K562 (cell line): ENCODE results near the gene EEF2. TPM values are rescaled to one million over a fixed set of nuclear protein-coding genes. Genes with fewer than 3 reads are reported as not detected.

Experiments used
- ARNT ChIP-seq, 2 experiments: fragments of 450-650 bp; IDR thresholded peaks; 2 replicates each; pipeline ENCODE4 v1.6.1; 2016; ENCODE audit warnings: mild to moderate bottlenecking in 1 of 2
- CBX3 ChIP-seq, 2 experiments: IDR thresholded peaks; 1 replicate in 1 of 2; 2 replicates in 1 of 2; pipeline ENCODE4 v1.6.1; 2012; ENCODE audit warnings: inconsistent platforms in 2 of 2, low read length in 2 of 2, borderline replicate concordance in 1 of 2, control low read depth in 1 of 2
- DDX20 ChIP-seq: fragments of 450-650 bp; IDR thresholded peaks from 2 replicates; pipeline ENCODE4 v1.6.1; 2016; ENCODE audit warnings: missing genetic modification characterization, low read depth, mild to moderate bottlenecking, missing compliant biosample characterization, moderate library complexity
- EGR1 ChIP-seq: fragments of 450-650 bp; conservative IDR thresholded peaks from 2 replicates; pipeline ENCODE4 v1.6.1; 2017; ENCODE audit warnings: mild to moderate bottlenecking
- GTF2E2 ChIP-seq: fragments of 200-800 bp; sonication (Bioruptor generic); IDR thresholded peaks from 2 replicates; pipeline ENCODE4 v1.6.1; 2016; ENCODE audit warnings: missing genetic modification characterization, missing compliant biosample characterization
- HNRNPK ChIP-seq: fragments of 200-400 bp; formaldehyde crosslinking; IDR thresholded peaks from one replicate; pipeline ENCODE4 v1.6.1; 2018; ENCODE audit warnings: mild to moderate bottlenecking, low read depth, low read length; ENCODE audit not compliant: poor library complexity, severe bottlenecking
- JUNB ChIP-seq: fragments of 450-650 bp; formaldehyde crosslinking; conservative IDR thresholded peaks from 2 replicates; pipeline ENCODE4 v1.4.0; 2020; ENCODE audit warnings: mild to moderate bottlenecking
- KDM4B ChIP-seq, 2 experiments: fragments of 450-650 bp in 1 of 2; sonication (generic) in 1 of 2; IDR thresholded peaks; 2 replicates each; pipeline ENCODE4 v1.6.1; 2016 to 2017; ENCODE audit warnings: borderline replicate concordance in 2 of 2, antibody characterized with exemption in 1 of 2, low read depth in 1 of 2, mild to moderate bottlenecking in 1 of 2
- L3MBTL2 ChIP-seq: fragments of 450-650 bp; IDR thresholded peaks from 2 replicates; pipeline ENCODE4 v1.6.1; 2016; ENCODE audit warnings: mild to moderate bottlenecking, moderate library complexity
- SIX5 ChIP-seq, 2 experiments: IDR thresholded peaks; 2 replicates each; pipeline ENCODE4 v1.6.1; 2011; ENCODE audit warnings: low read length in 2 of 2, borderline replicate concordance in 1 of 2, low read depth in 1 of 2, mild to moderate bottlenecking in 1 of 2, moderate library complexity in 1 of 2; ENCODE audit not compliant: insufficient read depth in 1 of 2
- YBX1 ChIP-seq: fragments of 450-650 bp; IDR thresholded peaks from 2 replicates; pipeline ENCODE4 v1.7.1; 2016; ENCODE audit warnings: mild to moderate bottlenecking
- ZBTB17 ChIP-seq: fragments of 450-650 bp; formaldehyde crosslinking; IDR thresholded peaks from 2 replicates; pipeline ENCODE4 v1.4.0; 2020; ENCODE audit warnings: mild to moderate bottlenecking
- ZNF146 ChIP-seq: IDR thresholded peaks from one replicate; pipeline ENCODE4 v1.6.1; 2018; ENCODE audit warnings: missing compliant biosample characterization; ENCODE audit not compliant: unreplicated experiment
- ZNF274 ChIP-seq: IDR thresholded peaks from 2 replicates; pipeline ENCODE4 v1.6.1; 2011; ENCODE audit warnings: low read depth, mild to moderate bottlenecking, low read length, moderate library complexity, borderline replicate concordance
- polyA plus RNA-seq, 8 experiments: library from polyadenylated mRNA; depleted of rRNA in 4 of 8; stranded (reverse) in 5 of 8; unstranded in 3 of 8; fragments of >200 nt; fragmentation: Nextera tagmentation in 2 of 8; fragmentation: Illumina TruSeq in 1 of 8; extraction: Ambion mirVana in 2 of 8; extraction: Trizol in 1 of 8; gene quantifications; 2 replicates each; pipeline versions ENCODE4 v1.2.1 to v1.2.3, GENCODE V29; 2011 to 2014; ENCODE audit warnings: inconsistent platforms in 1 of 8, missing spikeins in 1 of 8
- total RNA-seq, 7 experiments: library from RNA; depleted of rRNA in 6 of 7; stranded (reverse); fragments of >200 nt in 6 of 7; fragmentation: Illumina TruSeq in 2 of 7; extraction: Trizol in 2 of 7; gene quantifications; 2 replicates each; pipeline versions ENCODE4 v1.2.1 to v1.2.3, GENCODE V29; 2011 to 2021; ENCODE audit warnings: low replicate concordance in 1 of 7
- TF ChIP-seq, protein P1 (sequence below): sonication (generic); formaldehyde crosslinking; IDR thresholded peaks from 2 replicates; pipeline ENCODE4 v1.8.0; 2022; ENCODE audit warnings: mild to moderate bottlenecking, missing genetic modification reagents
- TF ChIP-seq, protein P2 (sequence below): fragments of 450-650 bp; IDR thresholded peaks from 2 replicates; pipeline ENCODE4 v1.6.1; 2016; ENCODE audit warnings: borderline replicate concordance
- TF ChIP-seq, protein P3 (sequence below), 2 experiments: fragments of 450-650 bp; IDR thresholded peaks; 2 replicates each; pipeline ENCODE4 v1.6.1; 2016
- TF ChIP-seq, protein P4 (sequence below), 2 experiments: fragments of 200-800 bp in 1 of 2; sonication (Bioruptor generic) in 1 of 2; sonication (generic) in 1 of 2; formaldehyde crosslinking in 1 of 2; IDR thresholded peaks in 1 of 2; conservative IDR thresholded peaks in 1 of 2; 2 replicates each; pipeline versions ENCODE4 v1.5.0 to v1.6.1; 2016 to 2020; ENCODE audit warnings: missing compliant biosample characterization in 1 of 2, missing genetic modification characterization in 1 of 2, missing genetic modification reagents in 1 of 2

The EEF2 gene
- total and polyA plus RNA-seq, 9 of the 15 experiments (the other 6 are each of a cell fraction or from before 2014, with no cell fraction given), result 372 to 3,003 (median 1,453) TPM

DNA sequence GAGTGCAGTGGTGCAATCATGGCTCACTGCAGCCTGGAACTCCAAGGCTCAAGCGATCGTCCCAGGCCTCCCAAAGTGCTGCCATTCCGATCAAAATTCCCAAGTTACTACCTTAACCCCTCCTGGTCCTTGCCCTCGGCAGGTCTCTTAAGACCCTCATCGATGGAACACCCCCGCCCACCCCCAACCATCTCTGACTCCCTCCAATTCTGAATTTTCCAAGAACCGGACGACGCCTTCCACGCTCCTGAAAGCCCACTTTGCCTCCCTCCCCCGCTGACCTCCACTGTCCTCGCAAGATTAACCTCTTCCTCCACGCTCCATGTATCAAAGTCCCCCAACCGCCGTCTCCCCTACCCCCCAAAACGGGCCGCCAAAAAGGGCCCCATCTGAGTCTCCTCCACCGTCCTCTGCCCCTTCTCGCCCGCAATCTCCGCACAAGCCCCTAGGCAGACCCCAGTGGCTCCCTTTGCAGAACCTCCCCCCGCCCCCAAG, 14.9 kb downstream of the EEF2 start (continued):
- TF ChIP-seq, protein P1, sequence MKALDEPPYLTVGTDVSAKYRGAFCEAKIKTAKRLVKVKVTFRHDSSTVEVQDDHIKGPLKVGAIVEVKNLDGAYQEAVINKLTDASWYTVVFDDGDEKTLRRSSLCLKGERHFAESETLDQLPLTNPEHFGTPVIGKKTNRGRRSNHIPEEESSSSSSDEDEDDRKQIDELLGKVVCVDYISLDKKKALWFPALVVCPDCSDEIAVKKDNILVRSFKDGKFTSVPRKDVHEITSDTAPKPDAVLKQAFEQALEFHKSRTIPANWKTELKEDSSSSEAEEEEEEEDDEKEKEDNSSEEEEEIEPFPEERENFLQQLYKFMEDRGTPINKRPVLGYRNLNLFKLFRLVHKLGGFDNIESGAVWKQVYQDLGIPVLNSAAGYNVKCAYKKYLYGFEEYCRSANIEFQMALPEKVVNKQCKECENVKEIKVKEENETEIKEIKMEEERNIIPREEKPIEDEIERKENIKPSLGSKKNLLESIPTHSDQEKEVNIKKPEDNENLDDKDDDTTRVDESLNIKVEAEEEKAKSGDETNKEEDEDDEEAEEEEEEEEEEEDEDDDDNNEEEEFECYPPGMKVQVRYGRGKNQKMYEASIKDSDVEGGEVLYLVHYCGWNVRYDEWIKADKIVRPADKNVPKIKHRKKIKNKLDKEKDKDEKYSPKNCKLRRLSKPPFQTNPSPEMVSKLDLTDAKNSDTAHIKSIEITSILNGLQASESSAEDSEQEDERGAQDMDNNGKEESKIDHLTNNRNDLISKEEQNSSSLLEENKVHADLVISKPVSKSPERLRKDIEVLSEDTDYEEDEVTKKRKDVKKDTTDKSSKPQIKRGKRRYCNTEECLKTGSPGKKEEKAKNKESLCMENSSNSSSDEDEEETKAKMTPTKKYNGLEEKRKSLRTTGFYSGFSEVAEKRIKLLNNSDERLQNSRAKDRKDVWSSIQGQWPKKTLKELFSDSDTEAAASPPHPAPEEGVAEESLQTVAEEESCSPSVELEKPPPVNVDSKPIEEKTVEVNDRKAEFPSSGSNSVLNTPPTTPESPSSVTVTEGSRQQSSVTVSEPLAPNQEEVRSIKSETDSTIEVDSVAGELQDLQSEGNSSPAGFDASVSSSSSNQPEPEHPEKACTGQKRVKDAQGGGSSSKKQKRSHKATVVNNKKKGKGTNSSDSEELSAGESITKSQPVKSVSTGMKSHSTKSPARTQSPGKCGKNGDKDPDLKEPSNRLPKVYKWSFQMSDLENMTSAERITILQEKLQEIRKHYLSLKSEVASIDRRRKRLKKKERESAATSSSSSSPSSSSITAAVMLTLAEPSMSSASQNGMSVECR (CRISPR knock-in tag), result 0 out of 2 replicates have a peak, but pooled peaks have one; percentile 51
- TF ChIP-seq, protein P2, sequence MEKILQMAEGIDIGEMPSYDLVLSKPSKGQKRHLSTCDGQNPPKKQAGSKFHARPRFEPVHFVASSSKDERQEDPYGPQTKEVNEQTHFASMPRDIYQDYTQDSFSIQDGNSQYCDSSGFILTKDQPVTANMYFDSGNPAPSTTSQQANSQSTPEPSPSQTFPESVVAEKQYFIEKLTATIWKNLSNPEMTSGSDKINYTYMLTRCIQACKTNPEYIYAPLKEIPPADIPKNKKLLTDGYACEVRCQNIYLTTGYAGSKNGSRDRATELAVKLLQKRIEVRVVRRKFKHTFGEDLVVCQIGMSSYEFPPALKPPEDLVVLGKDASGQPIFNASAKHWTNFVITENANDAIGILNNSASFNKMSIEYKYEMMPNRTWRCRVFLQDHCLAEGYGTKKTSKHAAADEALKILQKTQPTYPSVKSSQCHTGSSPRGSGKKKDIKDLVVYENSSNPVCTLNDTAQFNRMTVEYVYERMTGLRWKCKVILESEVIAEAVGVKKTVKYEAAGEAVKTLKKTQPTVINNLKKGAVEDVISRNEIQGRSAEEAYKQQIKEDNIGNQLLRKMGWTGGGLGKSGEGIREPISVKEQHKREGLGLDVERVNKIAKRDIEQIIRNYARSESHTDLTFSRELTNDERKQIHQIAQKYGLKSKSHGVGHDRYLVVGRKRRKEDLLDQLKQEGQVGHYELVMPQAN, result peak; percentile 57; the same call in 1 of the 2 replicates
- TF ChIP-seq, protein P3, sequence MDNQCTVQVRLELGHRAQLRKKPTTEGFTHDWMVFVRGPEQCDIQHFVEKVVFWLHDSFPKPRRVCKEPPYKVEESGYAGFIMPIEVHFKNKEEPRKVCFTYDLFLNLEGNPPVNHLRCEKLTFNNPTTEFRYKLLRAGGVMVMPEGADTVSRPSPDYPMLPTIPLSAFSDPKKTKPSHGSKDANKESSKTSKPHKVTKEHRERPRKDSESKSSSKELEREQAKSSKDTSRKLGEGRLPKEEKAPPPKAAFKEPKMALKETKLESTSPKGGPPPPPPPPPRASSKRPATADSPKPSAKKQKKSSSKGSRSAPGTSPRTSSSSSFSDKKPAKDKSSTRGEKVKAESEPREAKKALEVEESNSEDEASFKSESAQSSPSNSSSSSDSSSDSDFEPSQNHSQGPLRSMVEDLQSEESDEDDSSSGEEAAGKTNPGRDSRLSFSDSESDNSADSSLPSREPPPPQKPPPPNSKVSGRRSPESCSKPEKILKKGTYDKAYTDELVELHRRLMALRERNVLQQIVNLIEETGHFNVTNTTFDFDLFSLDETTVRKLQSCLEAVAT (IDR thresholded peaks at IDR 0.05), result 0 out of 4 replicates have a peak, but pooled peaks have one; percentile 14 to 24
- TF ChIP-seq YBX1 (no peak), ZNF274 (no peak), L3MBTL2 (no peak), JUNB (CRISPR knock-in tag) (no peak), ZBTB17 (CRISPR knock-in tag) (no peak), EGR1 (0 out of 2 replicates have a peak, but pooled peaks have one; percentile 15), KDM4B (IDR thresholded peaks at IDR 0.05; ENCODE audit: borderline replicate concordance in 2 of 2, low read depth in 1 of 2) (no peak), GTF2E2 (tag) (peak; percentile 21; the same call in 1 of the 2 replicates), CBX3 (IDR thresholded peaks at IDR 0.05; ENCODE audit: borderline replicate concordance in 1 of 2, low read length in 2 of 2) (no peak), DDX20 (tag) (no peak), SIX5 (IDR thresholded peaks at IDR 0.05; ENCODE audit: borderline replicate concordance in 1 of 2, insufficient read depth in 1 of 2, low read depth in 1 of 2, low read length in 2 of 2) (no peak), HNRNPK (no peak), ZNF146 (CRISPR knock-in tag) (no peak), ARNT (IDR thresholded peaks at IDR 0.05) (no peak)
- TF ChIP-seq, protein P4, sequence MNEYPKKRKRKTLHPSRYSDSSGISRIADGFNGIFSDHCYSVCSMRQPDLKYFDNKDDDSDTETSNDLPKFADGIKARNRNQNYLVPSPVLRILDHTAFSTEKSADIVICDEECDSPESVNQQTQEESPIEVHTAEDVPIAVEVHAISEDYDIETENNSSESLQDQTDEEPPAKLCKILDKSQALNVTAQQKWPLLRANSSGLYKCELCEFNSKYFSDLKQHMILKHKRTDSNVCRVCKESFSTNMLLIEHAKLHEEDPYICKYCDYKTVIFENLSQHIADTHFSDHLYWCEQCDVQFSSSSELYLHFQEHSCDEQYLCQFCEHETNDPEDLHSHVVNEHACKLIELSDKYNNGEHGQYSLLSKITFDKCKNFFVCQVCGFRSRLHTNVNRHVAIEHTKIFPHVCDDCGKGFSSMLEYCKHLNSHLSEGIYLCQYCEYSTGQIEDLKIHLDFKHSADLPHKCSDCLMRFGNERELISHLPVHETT (CRISPR knock-in tag; conservative IDR thresholded peaks at IDR 0.05 in 1 of 2, IDR thresholded peaks at IDR 0.05 in 1 of 2), result no peak
